Placental epithelial cell (primary cell): Measurements from ENCODE around the gene RBP2. TPM values are rescaled to one million over a fixed set of nuclear protein-coding genes. Genes with fewer than 3 reads are reported as not detected.

Experiments used
- total RNA-seq: library from RNA; depleted of rRNA; stranded (reverse); fragments of >200 nt; gene quantifications from 2 replicates; pipeline ENCODE4 v1.2.3, GENCODE V29; 2012

The RBP2 gene
- total RNA-seq: not detected in 2 replicates

GRCh38 chr3:139476348-139476747 is at the start of gene RBP2:
Gene RBP2, minus strand, starts transcription at chr3:139476516. Its CDS starts 57 bp downstream, at chr3:139476459.

Other genes with a start within 250 kb of the RBP2 start
- gene MRPS22, start 132.5 kb downstream of the RBP2 start, total RNA-seq: 59.3 and 69.9 TPM in 2 replicates
- 168 and 249 TPM in 2 replicates for gene COPB2, start 86.9 kb downstream of the RBP2 start, total RNA-seq
- 4.4 and 8.6 TPM in 2 replicates for gene RBP1, start 63.2 kb upstream of the RBP2 start, total RNA-seq
- gene NMNAT3, start 201.5 kb upstream of the RBP2 start, total RNA-seq: under 0.01 TPM in 1 of 2 replicates, not detected in the other